Osteoblast (primary cell): Measurements from ENCODE around the gene IQCE. TPM values are rescaled to one million over a fixed set of nuclear protein-coding genes. Genes with fewer than 3 reads are reported as not detected.
A peak's percentile ranks its signal among the peaks of the same experiment; 100 is the strongest.

Source experiments
- DNase-seq: peaks from one replicate; pipeline ENCODE4 v3.0.0; 2011; ENCODE audit warnings: low spot score, mixed read lengths; ENCODE audit not compliant: insufficient read length; ENCODE audit errors: missing footprints
- H2AFZ ChIP-seq: 2 replicates; pipeline ENCODE4 v1.6.0; 2011; ENCODE audit warnings: mild to moderate bottlenecking, low read length
- H3K27ac ChIP-seq: 2 replicates; pipeline ENCODE4 v1.5.1; 2011; ENCODE audit warnings: mild to moderate bottlenecking, low read depth, low read length, moderate library complexity
- H3K27me3 ChIP-seq: 2 replicates; pipeline ENCODE4 v1.6.0; 2012; ENCODE audit warnings: mild to moderate bottlenecking, control low read depth, inconsistent platforms, low read length, moderate library complexity; ENCODE audit not compliant: insufficient read depth
- H3K36me3 ChIP-seq: 2 replicates; pipeline ENCODE4 v1.5.1; 2011; ENCODE audit warnings: mild to moderate bottlenecking, low read length, control low read depth, moderate library complexity; ENCODE audit not compliant: insufficient read depth
- H3K4me1 ChIP-seq: 2 replicates; pipeline ENCODE4 v1.5.1; 2011; ENCODE audit warnings: mild to moderate bottlenecking, low read length, control low read depth, moderate library complexity; ENCODE audit not compliant: insufficient read depth
- H3K4me2 ChIP-seq: 2 replicates; pipeline ENCODE4 v1.6.0; 2011; ENCODE audit warnings: mild to moderate bottlenecking, low read length; ENCODE audit not compliant: insufficient read depth
- H3K4me3 ChIP-seq: fragments of 200-600 bp; sonication (generic); 3 replicates; pipeline ENCODE4 v1.5.1; 2012; ENCODE audit warnings: mild to moderate bottlenecking, low read length, inconsistent platforms; ENCODE audit not compliant: insufficient read depth
- H3K79me2 ChIP-seq: 2 replicates; pipeline ENCODE4 v1.6.0; 2012; ENCODE audit warnings: mild to moderate bottlenecking, low read length, control low read depth, inconsistent platforms; ENCODE audit not compliant: insufficient read depth
- H3K9me3 ChIP-seq: 2 replicates; pipeline ENCODE4 v1.5.1; 2011; ENCODE audit warnings: low read depth, low read length, control low read depth
- H4K20me1 ChIP-seq: 2 replicates; pipeline ENCODE4 v1.6.0; 2012; ENCODE audit warnings: mild to moderate bottlenecking, low read length, control low read depth; ENCODE audit not compliant: insufficient read depth
- CTCF ChIP-seq: IDR thresholded peaks from 2 replicates; pipeline ENCODE4 v1.5.1; 2011; ENCODE audit warnings: mild to moderate bottlenecking, low read depth, low read length, moderate library complexity; ENCODE audit errors: extremely low read depth
- total RNA-seq: library from RNA; depleted of rRNA; stranded (reverse); fragments of >200 nt; gene quantifications from 2 replicates; pipeline ENCODE4 v1.2.3, GENCODE V29; 2012

Gene IQCE
- total RNA-seq, 1 donor = 18.8 TPM

GRCh38 chr7:2520131-2520760, 38.5 kb upstream of the IQCE start:
- Histone ChIP-seq H3K36me3 (peaks cover 2% of the 10 kb centered on the region), H4K20me1 (peaks cover 33% of the 10 kb centered on the region), H3K4me3 (peak overlapping the region; percentile 88), H2AFZ (no peak overlapping the region), H3K4me1 (peaks cover 65% of the 10 kb centered on the region), H3K4me2 (peak overlapping the region; percentile 96), H3K27me3 (no peaks in the 10 kb centered on the region), H3K27ac (peak overlapping the region; percentile 61), H3K79me2 (peaks cover 36% of the 10 kb centered on the region), H3K9me3 (no peaks in the 10 kb centered on the region)
- TF ChIP-seq CTCF = no peak
- peak; percentile 97 for DNase-seq

GRCh38 chr7:2520761-2521290, 38.0 kb upstream of the IQCE start:
- Histone ChIP-seq H3K4me2 (peak overlapping the region; percentile 96), H3K36me3 (peaks cover 6% of the 10 kb centered on the region), H3K79me2 (peaks cover 36% of the 10 kb centered on the region), H2AFZ (no peak overlapping the region), H3K9me3 (no peaks in the 10 kb centered on the region), H3K4me3 (peak overlapping the region; percentile 88), H3K27me3 (no peaks in the 10 kb centered on the region), H3K4me1 (peaks cover 62% of the 10 kb centered on the region), H3K27ac (peak overlapping the region; percentile 61), H4K20me1 (peaks cover 38% of the 10 kb centered on the region)
- DNase-seq = peak; percentile 96
- TF ChIP-seq CTCF = no peak

- H3K4me1 ChIP-seq = peaks cover 57% of the 10 kb centered on the region
- no peaks in the 10 kb centered on the region for H3K27me3 ChIP-seq
- H2AFZ ChIP-seq = no peak overlapping the region
- H3K36me3 ChIP-seq = peaks cover 10% of the 10 kb centered on the region
- peak overlapping the region; percentile 88 for H3K4me3 ChIP-seq
- H3K4me2 ChIP-seq = peak overlapping the region; percentile 96
- peak overlapping the region; percentile 44 for H3K27ac ChIP-seq
- H3K79me2 ChIP-seq = peaks cover 36% of the 10 kb centered on the region
- peaks cover 43% of the 10 kb centered on the region for H4K20me1 ChIP-seq
- no peaks in the 10 kb centered on the region for H3K9me3 ChIP-seq
- no peak for DNase-seq
- TF ChIP-seq CTCF = no peak
These were observed 37.4 kb upstream of the IQCE start for GRCh38 chr7:2521341-2521745.

GRCh38 chr7:2521952-2522591, 36.7 kb upstream of the IQCE start:
- Histone ChIP-seq H4K20me1 (peaks cover 47% of the 10 kb centered on the region), H3K27me3 (no peaks in the 10 kb centered on the region), H3K36me3 (peaks cover 14% of the 10 kb centered on the region), H3K4me1 (peaks cover 49% of the 10 kb centered on the region), H3K9me3 (no peaks in the 10 kb centered on the region), H3K4me2 (peak overlapping the region; percentile 96), H3K4me3 (peak overlapping the region; percentile 88), H3K27ac (peak overlapping the region; percentile 44), H2AFZ (no peak overlapping the region), H3K79me2 (peaks cover 36% of the 10 kb centered on the region)
- TF ChIP-seq CTCF = no peak
- DNase-seq = no peak
